GM19372 (cell line): ENCODE results near the gene FCGR3B.
"Not testable (repeated sequence)": the region's sequence is repeated elsewhere in the genome, so short reads cannot be mapped to it uniquely, and the experiment has no call there.

ENCODE experiments used
- ATAC-seq: cut with Tn5 transposase; IDR thresholded peaks from one replicate; pipeline ENCODE4 v1.9.1; 2021; ENCODE audit warnings: mild to moderate bottlenecking, low read depth, moderate library complexity; ENCODE audit not compliant: unreplicated experiment

The FCGR3B gene

DNA sequence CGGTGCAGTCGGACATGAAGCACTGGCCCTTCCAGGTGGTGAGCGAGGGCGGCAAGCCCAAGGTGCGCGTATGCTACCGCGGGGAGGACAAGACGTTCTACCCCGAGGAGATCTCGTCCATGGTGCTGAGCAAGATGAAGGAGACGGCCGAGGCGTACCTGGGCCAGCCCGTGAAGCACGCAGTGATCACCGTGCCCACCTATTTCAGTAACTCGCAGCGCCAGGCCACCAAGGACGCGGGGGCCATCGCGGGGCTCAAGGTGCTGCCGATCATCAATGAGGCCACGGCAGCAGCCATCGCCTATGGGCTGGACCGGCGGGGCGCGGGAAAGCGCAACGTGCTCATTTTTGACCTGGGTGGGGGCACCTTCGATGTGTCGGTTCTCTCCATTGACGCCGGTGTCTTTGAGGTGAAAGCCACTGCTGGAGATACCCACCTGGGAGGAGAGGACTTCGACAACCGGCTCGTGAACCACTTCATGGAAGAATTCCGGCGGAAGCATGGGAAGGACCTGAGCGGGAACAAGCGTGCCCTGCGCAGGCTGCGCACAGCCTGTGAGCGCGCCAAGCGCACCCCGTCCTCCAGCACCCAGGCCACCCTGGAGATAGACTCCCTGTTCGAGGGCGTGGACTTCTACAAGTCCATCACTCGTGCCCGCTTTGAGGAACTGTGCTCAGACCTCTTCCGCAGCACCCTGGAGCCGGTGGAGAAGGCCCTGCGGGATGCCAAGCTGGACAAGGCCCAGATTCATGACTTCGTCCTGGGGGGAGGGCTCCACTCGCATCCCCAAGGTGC lies 24.2 kb downstream of the FCGR3B start:
- not testable (repeated sequence) for ATAC-seq

- not testable (repeated sequence) for ATAC-seq
Measured at GRCh38 chr1:161605762-161606540, 25.0 kb downstream of the FCGR3B start.

DNA sequence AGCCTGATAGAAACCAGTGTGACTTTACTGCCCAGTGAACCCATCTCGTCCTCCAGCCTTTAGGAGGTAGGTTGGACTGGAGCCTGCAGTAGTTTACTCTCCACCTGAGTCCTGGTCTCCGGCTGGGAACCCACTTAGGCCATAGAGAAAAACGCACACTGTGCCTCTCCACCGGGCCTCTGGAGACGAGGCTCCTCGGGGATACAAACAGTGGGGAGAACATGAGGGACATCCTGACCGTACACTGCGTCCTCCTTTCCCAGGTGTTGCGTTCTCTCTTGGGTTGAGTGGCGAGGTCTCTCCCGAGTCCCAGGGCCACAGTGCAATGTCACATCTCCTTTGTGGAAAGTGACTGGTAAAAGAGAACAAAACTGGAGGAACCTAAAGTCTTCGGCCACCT lies 26.0 kb downstream of the FCGR3B start:
- not testable (repeated sequence) for ATAC-seq

- not testable (repeated sequence) for ATAC-seq
Measured at GRCh38 chr1:161597077-161597476, 33.9 kb downstream of the FCGR3B start.

DNA sequence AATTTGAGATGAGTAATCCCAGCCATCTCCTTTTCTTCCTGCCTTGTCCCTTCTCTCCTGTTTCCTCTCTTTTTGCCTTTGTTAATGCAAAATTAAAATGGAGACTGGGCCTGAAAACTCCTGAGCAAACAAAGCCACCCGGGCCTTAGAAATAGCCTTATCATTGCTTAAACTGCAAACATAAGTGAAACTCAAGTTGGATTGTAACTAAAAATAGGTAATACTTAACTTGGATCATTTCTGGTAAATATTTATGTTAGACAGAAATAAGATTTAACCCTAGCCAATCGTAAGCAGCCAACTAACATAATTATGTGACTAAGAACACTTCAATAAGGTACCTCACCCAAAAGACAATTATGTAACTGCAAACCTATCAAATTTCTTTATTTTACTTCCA lies 35.4 kb downstream of the FCGR3B start:
- ATAC-seq = not testable (repeated sequence)

DNA sequence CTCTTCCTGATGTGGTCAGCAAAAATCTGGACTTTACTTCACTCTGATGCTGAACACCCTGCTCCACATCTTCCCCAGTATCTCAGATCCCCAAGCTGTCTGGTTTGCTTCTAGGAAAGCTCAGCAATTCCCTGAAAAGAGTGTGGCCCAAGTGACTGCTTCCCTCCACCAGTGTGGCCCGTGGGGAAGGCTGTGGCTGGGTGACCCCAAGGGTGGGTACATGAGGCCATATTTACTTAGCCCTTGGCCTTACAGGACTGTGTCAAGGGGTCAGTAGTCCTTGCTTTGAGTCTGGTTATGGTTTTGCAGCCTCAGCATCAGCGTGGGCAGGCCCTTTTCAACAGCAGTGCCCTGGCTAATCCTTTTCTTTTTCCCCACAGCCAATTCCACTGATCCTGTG lies 35.8 kb downstream of the FCGR3B start:
- not testable (repeated sequence) for ATAC-seq

- ATAC-seq = not testable (repeated sequence)
Measured at GRCh38 chr1:161594269-161594984, 36.5 kb downstream of the FCGR3B start.

DNA sequence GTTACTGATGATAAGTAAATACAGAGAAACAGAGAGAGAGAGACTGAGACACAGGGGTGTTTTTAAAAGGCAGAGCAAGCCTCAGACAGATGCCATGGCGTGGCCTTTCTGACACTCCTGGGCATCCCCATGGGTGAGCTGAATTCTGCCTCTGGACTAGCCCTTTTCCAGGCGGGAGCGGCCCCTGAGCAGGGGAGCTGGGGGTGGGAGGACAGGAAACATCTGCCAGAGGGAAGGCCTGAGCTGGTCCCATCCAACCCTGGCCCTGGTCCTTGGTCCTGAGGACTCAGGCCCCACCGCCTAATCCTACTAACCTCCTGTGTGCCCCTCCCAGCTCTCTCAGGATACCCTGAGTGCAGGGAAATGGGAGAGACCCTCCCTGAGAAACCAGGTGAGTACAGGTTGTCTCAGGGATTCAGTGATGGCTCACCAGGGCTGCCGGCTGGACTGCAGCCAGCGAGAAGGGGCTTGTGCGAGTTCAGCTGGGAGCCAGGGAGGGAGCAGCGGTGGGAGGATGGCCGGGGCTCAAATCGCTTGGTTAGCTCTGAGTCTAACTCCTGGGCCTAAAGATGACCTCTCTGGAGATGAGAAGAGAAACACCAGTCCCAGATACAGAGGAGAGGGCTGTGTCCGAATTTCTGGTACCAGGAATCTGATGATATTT lies 37.8 kb downstream of the FCGR3B start:
- ATAC-seq = not testable (repeated sequence)

GRCh38 chr1:161592586-161592985 lies 38.4 kb downstream of the FCGR3B start:
- not testable (repeated sequence) for ATAC-seq

- not testable (repeated sequence) for ATAC-seq
Measured at GRCh38 chr1:161589920-161590319, 41.1 kb downstream of the FCGR3B start.

DNA sequence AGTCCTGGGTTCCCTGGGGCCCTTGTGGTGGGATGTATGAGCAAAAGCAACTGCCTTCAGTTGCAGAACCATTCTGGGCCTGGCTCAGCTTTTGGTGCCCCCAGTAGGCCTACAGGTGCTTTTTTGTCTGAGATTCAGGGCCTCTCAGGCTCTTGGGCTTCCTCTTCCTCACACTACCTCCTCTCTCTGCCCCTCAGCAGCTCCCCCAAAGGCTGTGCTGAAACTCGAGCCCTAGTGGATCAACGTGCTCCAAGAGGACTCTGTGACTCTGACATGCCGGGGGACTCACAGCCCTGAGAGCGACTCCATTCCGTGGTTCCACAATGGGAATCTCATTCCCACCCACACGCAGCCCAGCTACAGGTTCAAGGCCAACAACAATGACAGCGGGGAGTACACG lies 41.6 kb downstream of the FCGR3B start:
- not testable (repeated sequence) for ATAC-seq

GRCh38 chr1:161588596-161588995 lies 42.4 kb downstream of the FCGR3B start:
- not testable (repeated sequence) for ATAC-seq

GRCh38 chr1:161582882-161583281 lies 48.1 kb downstream of the FCGR3B start:
- not testable (repeated sequence) for ATAC-seq

- ATAC-seq = peak; percentile 59
Measured at GRCh38 chr1:161580879-161581537, 50.0 kb downstream of the FCGR3B start.

DNA sequence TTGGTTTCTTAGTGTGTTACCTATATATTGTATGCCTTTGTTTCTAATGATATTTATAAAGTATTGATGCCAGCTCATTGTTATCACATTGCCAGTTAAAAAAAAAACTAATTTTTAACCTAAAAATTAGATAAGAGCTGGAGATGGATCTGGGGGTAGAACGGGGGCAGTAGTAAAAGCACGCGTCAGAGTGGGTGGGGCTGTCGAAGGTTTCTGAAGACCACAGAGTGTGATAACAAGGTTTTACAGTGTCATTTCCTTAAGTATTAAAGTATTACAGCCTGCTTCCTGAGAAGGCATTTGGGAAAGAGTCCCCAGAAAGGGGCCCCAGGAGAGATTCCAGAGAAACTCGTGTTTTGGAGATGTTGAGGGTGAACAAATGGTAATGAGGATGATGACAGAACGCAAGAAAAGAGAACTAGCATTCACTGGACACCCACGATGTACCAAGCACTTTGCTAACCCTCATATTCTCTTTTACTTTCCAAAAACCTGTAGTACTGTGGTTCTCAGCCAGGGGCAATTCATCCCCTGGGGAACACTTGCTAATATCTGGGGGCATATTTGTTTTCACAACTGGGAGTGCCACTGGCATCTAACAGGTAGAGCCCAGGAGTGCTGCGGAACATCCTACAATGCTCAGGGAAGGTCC lies 51.0 kb downstream of the FCGR3B start:
- not testable (repeated sequence) for ATAC-seq

- ATAC-seq = not testable (repeated sequence)
Measured at GRCh38 chr1:161576676-161577075, 54.3 kb downstream of the FCGR3B start.
